HG03280 (cell line): ENCODE results near the gene UNC93A.

Source experiments
- ATAC-seq: cut with Tn5 transposase; IDR thresholded peaks from one replicate; pipeline ENCODE4 v1.9.1; 2021; ENCODE audit warnings: mild to moderate bottlenecking, moderate library complexity; ENCODE audit not compliant: unreplicated experiment

Gene UNC93A

GRCh38 chr6:167293088-167293589, 2.0 kb downstream of the UNC93A start:
- no peak for ATAC-seq

- ATAC-seq: no peak
Observed at GRCh38 chr6:167293590-167294091, 2.5 kb downstream of the UNC93A start.

- no peak for ATAC-seq
Observed at GRCh38 chr6:167294241-167294640, 3.1 kb downstream of the UNC93A start.

GRCh38 chr6:167294651-167295494, 3.8 kb downstream of the UNC93A start:
- ATAC-seq: no peak

- no peak for ATAC-seq
Observed at GRCh38 chr6:167295495-167296292, 4.6 kb downstream of the UNC93A start.

GRCh38 chr6:167296293-167296690, 5.2 kb downstream of the UNC93A start:
- no peak for ATAC-seq

GRCh38 chr6:167296902-167297301, 5.8 kb downstream of the UNC93A start:
- ATAC-seq: no peak

- ATAC-seq: no peak
Observed at GRCh38 chr6:167298127-167298526, 7.0 kb downstream of the UNC93A start.

- no peak for ATAC-seq
Observed at GRCh38 chr6:167299641-167300308, 8.7 kb downstream of the UNC93A start.

- ATAC-seq: no peak
Observed at GRCh38 chr6:167300902-167301777, 10.0 kb downstream of the UNC93A start.

GRCh38 chr6:167302074-167302473, 11.0 kb downstream of the UNC93A start:
- ATAC-seq: no peak

GRCh38 chr6:167302796-167303195, 11.7 kb downstream of the UNC93A start:
- no peak for ATAC-seq

- no peak for ATAC-seq
Observed at GRCh38 chr6:167303675-167304625, 12.8 kb downstream of the UNC93A start.

- ATAC-seq: no peak
Observed at GRCh38 chr6:167304912-167305311, 13.8 kb downstream of the UNC93A start.

- no peak for ATAC-seq
Observed at GRCh38 chr6:167305796-167306195, 14.7 kb downstream of the UNC93A start.

- no peak for ATAC-seq
Observed at GRCh38 chr6:167306401-167306998, 15.4 kb downstream of the UNC93A start.

GRCh38 chr6:167307342-167307955, 16.3 kb downstream of the UNC93A start:
- ATAC-seq: no peak

- ATAC-seq: no peak
Observed at GRCh38 chr6:167308207-167308606, 17.1 kb downstream of the UNC93A start.
